ENCODE data around the gene CCNF. TPM values are rescaled to one million over a fixed set of nuclear protein-coding genes. Genes with fewer than 3 reads are reported as not detected.

Gene CCNF
- total and polyA plus RNA-seq, 2 of the 4 experiments (the other 2 are of a cell fraction): 8.2 to 20.1 TPM

DNA sequence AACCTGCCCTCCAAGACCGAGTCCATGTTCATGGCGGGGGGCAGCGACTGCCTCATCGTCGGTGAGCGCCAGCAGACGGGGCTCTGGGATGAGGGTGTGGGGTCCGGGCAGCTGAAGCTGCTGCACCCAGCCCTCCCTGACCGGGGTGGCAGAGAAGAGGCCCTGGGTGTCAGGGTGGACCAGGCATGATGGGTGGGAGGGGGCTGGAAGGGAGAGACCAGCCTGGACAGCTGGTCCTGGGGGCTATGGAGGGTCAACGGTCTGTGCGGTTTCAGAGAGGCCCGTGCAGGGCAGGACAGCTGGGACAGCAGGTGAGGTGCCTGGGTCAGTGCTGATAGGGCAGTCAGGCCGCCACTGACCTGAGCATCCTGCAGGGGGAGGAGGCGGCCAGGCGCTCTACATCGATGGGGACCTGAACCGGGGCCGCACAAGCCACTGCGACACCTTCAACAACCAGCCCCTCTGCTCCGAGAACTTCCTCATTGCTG lies 71.2 kb downstream of the CCNF start:
- in situ Hi-C loops (cut with MboI; ENCODE audit: low sequenced_read_pairs): loop anchor here (10.0 kb wide), 1 partner anchor 246 kb away; the partner anchor contains the start of gene ECI1
- Histone ChIP-seq H2AK9ac (replicated peaks; ENCODE audit: low read depth, low read length, poor library complexity) (no peak overlapping the region), H3K23ac (ENCODE audit: low read depth, low read length) (no peak overlapping the region), H2BK120ac (ENCODE audit: low read depth, low read length) (no peak overlapping the region), H3K36me3 (ENCODE audit: control insufficient read depth, insufficient read depth, low read length) (peaks cover 19% of the 10 kb centered on the region; the same call in 1 of the 2 replicates), H2AFZ (replicated peaks; ENCODE audit: low read length, poor library complexity) (no peak overlapping the region), H3K9ac (ENCODE audit: low read depth, low read length) (no peak overlapping the region), H3K4me1 (ENCODE audit: control insufficient read depth, insufficient read depth, low read length) (peaks cover 9% of the 10 kb centered on the region), H4K20me1 (ENCODE audit: insufficient read depth, low read length) (peaks cover 17% of the 10 kb centered on the region), H3K14ac (replicated peaks; ENCODE audit: low read depth, low read length) (no peak overlapping the region), H3K18ac (ENCODE audit: low read depth, low read length) (no peak overlapping the region), H3K27me3 (ENCODE audit: control insufficient read depth, insufficient read depth, low read length) (no peaks in the 10 kb centered on the region), H4K5ac (ENCODE audit: low read depth, low read length) (no peak overlapping the region), H3K4me3 (ENCODE audit: insufficient read depth, low read depth, low read length) (no peak overlapping the region), H4K8ac (ENCODE audit: low read depth in 2 of 2, low read length in 2 of 2) (no peak overlapping the region), H3K9me1 (ENCODE audit: insufficient read depth, low read length) (no peaks in the 10 kb centered on the region), H3K56ac (ENCODE audit: extremely low read depth, insufficient read depth, low read length) (no peak overlapping the region), H3K9me3 (ENCODE audit: control insufficient read depth, insufficient read depth, low read length) (no peaks in the 10 kb centered on the region), H4K91ac (ENCODE audit: insufficient read depth, low read depth, low read length) (no peak overlapping the region), H3K4ac (ENCODE audit: low read depth, low read length) (no peak overlapping the region), H2BK20ac (ENCODE audit: low read depth, low read length) (no peak overlapping the region), H2AK5ac (ENCODE audit: low read depth, low read length) (no peak overlapping the region), H3K4me2 (ENCODE audit: low read depth, low read length) (no peak overlapping the region), H3K27ac (ENCODE audit: insufficient read depth, low read length) (no peak overlapping the region), H2BK5ac (ENCODE audit: low read depth, low read length, poor library complexity, severe bottlenecking) (no peak overlapping the region), H2BK15ac (ENCODE audit: low read depth, low read length) (no peak overlapping the region), H3K79me1 (ENCODE audit: low read depth in 1 of 2, low read length in 2 of 2) (peaks cover 3 to 21% of the 10 kb centered on the region in 2 experiments; a peak in 2 of 4 replicates)
- ChIA-PET POLR2A (ENCODE audit: unreplicated experiment) (no interaction called here), CTCF (no interaction called here)
- no peak for DNase-seq
- intact Hi-C loops (cut with micrococcal nuclease): loop anchor here (2.0 kb wide), 1 partner anchor 70 kb away; no protein-coding TSS in a partner anchor
- dilution Hi-C loops (cut with HindIII; ENCODE audit: low sequenced_read_pairs, unreplicated experiment): no loop called here
- TF ChIP-seq BHLHE40 (IDR thresholded peaks at IDR 0.05; ENCODE audit: low read depth, low read length): no peak
- TF ChIP-seq NFE2L2 (IDR thresholded peaks at IDR 0.05; ENCODE audit: low read depth, low read length): no peak
- no peak for TF ChIP-seq RCOR1 (IDR thresholded peaks at IDR 0.05; ENCODE audit: insufficient replicate concordance, low read length)
- no peak for TF ChIP-seq ELK1 (IDR thresholded peaks at IDR 0.05; ENCODE audit: borderline replicate concordance, low read depth, low read length)
- TF ChIP-seq, protein P1, sequence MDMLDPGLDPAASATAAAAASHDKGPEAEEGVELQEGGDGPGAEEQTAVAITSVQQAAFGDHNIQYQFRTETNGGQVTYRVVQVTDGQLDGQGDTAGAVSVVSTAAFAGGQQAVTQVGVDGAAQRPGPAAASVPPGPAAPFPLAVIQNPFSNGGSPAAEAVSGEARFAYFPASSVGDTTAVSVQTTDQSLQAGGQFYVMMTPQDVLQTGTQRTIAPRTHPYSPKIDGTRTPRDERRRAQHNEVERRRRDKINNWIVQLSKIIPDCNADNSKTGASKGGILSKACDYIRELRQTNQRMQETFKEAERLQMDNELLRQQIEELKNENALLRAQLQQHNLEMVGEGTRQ (IDR thresholded peaks at IDR 0.05; ENCODE audit: low read depth, low read length): no peak
- no peak for TF ChIP-seq MXI1 (IDR thresholded peaks at IDR 0.05; ENCODE audit: borderline replicate concordance, low read depth, low read length)
- TF ChIP-seq CEBPB (IDR thresholded peaks at IDR 0.05; ENCODE audit: low read depth, low read length): no peak
- no peak for TF ChIP-seq RAD21 (IDR thresholded peaks at IDR 0.05; ENCODE audit: low read length)
- TF ChIP-seq, protein P2, sequence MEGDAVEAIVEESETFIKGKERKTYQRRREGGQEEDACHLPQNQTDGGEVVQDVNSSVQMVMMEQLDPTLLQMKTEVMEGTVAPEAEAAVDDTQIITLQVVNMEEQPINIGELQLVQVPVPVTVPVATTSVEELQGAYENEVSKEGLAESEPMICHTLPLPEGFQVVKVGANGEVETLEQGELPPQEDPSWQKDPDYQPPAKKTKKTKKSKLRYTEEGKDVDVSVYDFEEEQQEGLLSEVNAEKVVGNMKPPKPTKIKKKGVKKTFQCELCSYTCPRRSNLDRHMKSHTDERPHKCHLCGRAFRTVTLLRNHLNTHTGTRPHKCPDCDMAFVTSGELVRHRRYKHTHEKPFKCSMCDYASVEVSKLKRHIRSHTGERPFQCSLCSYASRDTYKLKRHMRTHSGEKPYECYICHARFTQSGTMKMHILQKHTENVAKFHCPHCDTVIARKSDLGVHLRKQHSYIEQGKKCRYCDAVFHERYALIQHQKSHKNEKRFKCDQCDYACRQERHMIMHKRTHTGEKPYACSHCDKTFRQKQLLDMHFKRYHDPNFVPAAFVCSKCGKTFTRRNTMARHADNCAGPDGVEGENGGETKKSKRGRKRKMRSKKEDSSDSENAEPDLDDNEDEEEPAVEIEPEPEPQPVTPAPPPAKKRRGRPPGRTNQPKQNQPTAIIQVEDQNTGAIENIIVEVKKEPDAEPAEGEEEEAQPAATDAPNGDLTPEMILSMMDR (conservative IDR thresholded peaks at IDR 0.05; ENCODE audit: low read depth, low read length): no peak
- TF ChIP-seq FOS (IDR thresholded peaks at IDR 0.05; ENCODE audit: low read depth, low read length): no peak
- no peak for TF ChIP-seq CHD1 (IDR thresholded peaks at IDR 0.05; ENCODE audit: low read depth, low read length)
- no peak for TF ChIP-seq SMC3 (IDR thresholded peaks at IDR 0.05; ENCODE audit: low read depth, low read length)
- TF ChIP-seq MAZ (IDR thresholded peaks at IDR 0.05; ENCODE audit: borderline replicate concordance, low read depth, low read length): no peak
- TF ChIP-seq RFX5 (IDR thresholded peaks at IDR 0.05; ENCODE audit: low read depth, low read length): no peak
- no peak for TF ChIP-seq MAFK (IDR thresholded peaks at IDR 0.05; ENCODE audit: low read depth, low read length)
- TF ChIP-seq POLR2A (IDR thresholded peaks at IDR 0.05; ENCODE audit: low read depth, low read length): no peak
- no peak for ATAC-seq (ENCODE audit: low read depth)
- WGBS, 2 experiments (ENCODE audit: extremely low coverage in 2 of 2, insufficient read length in 1 of 2): 90% methylated on average over 13 of the region's 20 CpGs; no CpG with 5 or more reads in 1 of the 2 experiments
- no TSS peak for BruUV-seq (replicated peaks)

Measured in IMR-90 (cell line).